GM12864 (cell line): Measurements from ENCODE around the gene ZNF619.

ENCODE experiments used
- DNase-seq: peaks from one replicate; pipeline ENCODE4 v3.0.0-alpha.2; 2011; ENCODE audit warnings: low read depth
- H3K4me3 ChIP-seq: 2 replicates; pipeline ENCODE4 v1.5.1; 2011; ENCODE audit warnings: mild to moderate bottlenecking, low read depth, low read length, control low read depth
- TF ChIP-seq, protein P1 (sequence below): IDR thresholded peaks from 2 replicates; pipeline ENCODE4 v1.5.1; 2011; ENCODE audit warnings: low read depth, mild to moderate bottlenecking, moderate library complexity, low read length, control low read depth, inconsistent platforms; ENCODE audit errors: missing control alignments

The ZNF619 gene

DNA sequence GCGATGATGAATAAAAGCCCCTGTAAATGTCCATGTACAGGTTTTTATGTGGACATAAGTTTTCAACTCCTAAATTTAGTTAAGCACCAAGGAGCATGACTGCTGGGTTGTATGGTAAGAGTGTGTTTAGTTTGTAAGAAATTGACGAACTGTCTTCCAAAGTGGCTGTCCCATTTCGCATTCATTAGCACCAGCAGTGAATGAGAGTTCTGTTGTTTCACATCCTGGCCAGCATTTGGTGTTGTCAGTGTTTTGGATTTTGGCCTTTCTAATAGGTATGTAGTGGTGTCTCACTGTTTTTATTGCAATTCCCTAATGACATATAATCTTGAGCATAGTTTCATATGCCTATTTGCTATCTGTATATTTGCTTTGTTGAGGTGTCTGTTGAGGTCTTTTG lies 51.5 kb downstream of the ZNF619 start:
- H3K4me3 ChIP-seq, result no peak overlapping the region
- TF ChIP-seq, protein P1, sequence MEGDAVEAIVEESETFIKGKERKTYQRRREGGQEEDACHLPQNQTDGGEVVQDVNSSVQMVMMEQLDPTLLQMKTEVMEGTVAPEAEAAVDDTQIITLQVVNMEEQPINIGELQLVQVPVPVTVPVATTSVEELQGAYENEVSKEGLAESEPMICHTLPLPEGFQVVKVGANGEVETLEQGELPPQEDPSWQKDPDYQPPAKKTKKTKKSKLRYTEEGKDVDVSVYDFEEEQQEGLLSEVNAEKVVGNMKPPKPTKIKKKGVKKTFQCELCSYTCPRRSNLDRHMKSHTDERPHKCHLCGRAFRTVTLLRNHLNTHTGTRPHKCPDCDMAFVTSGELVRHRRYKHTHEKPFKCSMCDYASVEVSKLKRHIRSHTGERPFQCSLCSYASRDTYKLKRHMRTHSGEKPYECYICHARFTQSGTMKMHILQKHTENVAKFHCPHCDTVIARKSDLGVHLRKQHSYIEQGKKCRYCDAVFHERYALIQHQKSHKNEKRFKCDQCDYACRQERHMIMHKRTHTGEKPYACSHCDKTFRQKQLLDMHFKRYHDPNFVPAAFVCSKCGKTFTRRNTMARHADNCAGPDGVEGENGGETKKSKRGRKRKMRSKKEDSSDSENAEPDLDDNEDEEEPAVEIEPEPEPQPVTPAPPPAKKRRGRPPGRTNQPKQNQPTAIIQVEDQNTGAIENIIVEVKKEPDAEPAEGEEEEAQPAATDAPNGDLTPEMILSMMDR, result no peak
- DNase-seq, result no peak

DNA sequence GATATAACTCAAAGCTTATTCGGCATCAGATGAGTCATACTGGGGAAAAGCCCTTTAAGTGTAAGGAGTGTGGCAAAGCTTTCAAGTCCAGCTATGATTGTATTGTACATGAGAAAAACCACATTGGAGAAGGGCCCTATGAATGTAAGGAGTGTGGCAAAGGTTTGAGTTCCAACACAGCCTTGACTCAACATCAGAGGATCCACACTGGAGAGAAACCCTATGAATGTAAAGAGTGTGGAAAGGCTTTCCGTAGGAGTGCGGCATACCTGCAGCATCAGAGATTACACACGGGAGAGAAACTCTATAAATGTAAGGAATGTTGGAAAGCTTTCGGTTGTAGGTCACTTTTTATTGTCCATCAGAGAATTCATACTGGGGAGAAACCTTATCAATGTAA lies 55.3 kb downstream of the ZNF619 start:
- TF ChIP-seq, protein P1, result no peak
- no peak for DNase-seq

DNA sequence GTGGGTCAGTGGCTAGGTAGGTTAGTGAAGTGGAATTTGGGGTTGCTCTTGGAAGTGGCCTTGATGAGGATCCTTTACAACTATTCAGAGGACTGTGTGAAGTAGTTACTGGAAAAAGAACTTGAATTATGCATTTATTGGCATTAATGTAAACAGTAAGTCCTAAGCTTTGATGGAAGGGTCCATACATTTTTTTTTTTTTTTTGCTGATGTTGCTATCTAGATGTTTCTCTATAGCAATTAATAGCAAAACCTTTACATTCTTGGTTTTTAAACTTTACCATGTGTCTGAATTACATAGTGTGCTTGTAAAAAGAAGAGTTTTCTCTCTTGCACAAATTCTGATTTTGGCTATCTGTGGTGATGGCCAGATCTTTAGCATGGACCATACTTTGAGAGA lies 57.4 kb downstream of the ZNF619 start:
- no peak for DNase-seq
- TF ChIP-seq, protein P1, result no peak
- no peak overlapping the region for H3K4me3 ChIP-seq

More for the DNA sequence above, 55.3 kb downstream of the ZNF619 start:
- H3K4me3 ChIP-seq, result no peak overlapping the region
